K562 (cell line): ENCODE measurements around the gene KLHDC10. TPM values are rescaled to one million over a fixed set of nuclear protein-coding genes. Genes with fewer than 3 reads are reported as not detected.

Experiments
- ARNT ChIP-seq, 2 experiments: fragments of 450-650 bp; IDR thresholded peaks; 2 replicates each; pipeline ENCODE4 v1.6.1; 2016; ENCODE audit warnings: mild to moderate bottlenecking in 1 of 2
- C11orf30 ChIP-seq: fragments of 450-650 bp; IDR thresholded peaks from 2 replicates; pipeline ENCODE4 v1.6.1; 2016; ENCODE audit warnings: low read depth, mild to moderate bottlenecking
- EGR1 ChIP-seq: fragments of 450-650 bp; conservative IDR thresholded peaks from 2 replicates; pipeline ENCODE4 v1.6.1; 2017; ENCODE audit warnings: mild to moderate bottlenecking
- GABPB1 ChIP-seq: sonication (generic); formaldehyde crosslinking; IDR thresholded peaks from 2 replicates; pipeline ENCODE4 v1.8.0; 2022; ENCODE audit warnings: mild to moderate bottlenecking, missing genetic modification reagents
- MAFG ChIP-seq: fragments of 450-650 bp; conservative IDR thresholded peaks from 2 replicates; pipeline ENCODE4 v1.6.1; 2016; ENCODE audit warnings: missing genetic modification characterization, missing compliant biosample characterization
- MYNN ChIP-seq, 2 experiments: sonication (generic); formaldehyde crosslinking in 1 of 2; IDR thresholded peaks; 2 replicates each; pipeline versions ENCODE4 v1.5.0 to v1.6.1; 2016 to 2020; ENCODE audit warnings: antibody characterized with exemption in 1 of 2, missing genetic modification reagents in 1 of 2
- RAD21 ChIP-seq, 2 experiments: fragments of 250-450 bp in 1 of 2; fragments of 450-650 bp in 1 of 2; sonication (Bioruptor Pico) in 1 of 2; formaldehyde crosslinking in 1 of 2; IDR thresholded peaks in 1 of 2; conservative IDR thresholded peaks in 1 of 2; 2 replicates each; pipeline versions ENCODE4 v1.4.0 to v1.8.0; 2020 to 2022; ENCODE audit warnings: mild to moderate bottlenecking in 2 of 2, moderate library complexity in 1 of 2
- SMARCE1 ChIP-seq: fragments of 450-650 bp; IDR thresholded peaks from 2 replicates; pipeline ENCODE4 v1.7.1; 2016; ENCODE audit warnings: mild to moderate bottlenecking
- TEAD4 ChIP-seq, 2 experiments: sonication (generic) in 1 of 2; formaldehyde crosslinking in 1 of 2; IDR thresholded peaks; 2 replicates each; pipeline versions ENCODE4 v1.6.1 to v1.8.0; 2012 to 2022; ENCODE audit warnings: borderline replicate concordance in 1 of 2, inconsistent platforms in 1 of 2, low read length in 1 of 2, mild to moderate bottlenecking in 1 of 2, missing genetic modification reagents in 1 of 2
- ZC3H4 ChIP-seq: sonication (generic); formaldehyde crosslinking; IDR thresholded peaks from 2 replicates; pipeline ENCODE4 v1.9.0; 2021; ENCODE audit warnings: missing genetic modification reagents, borderline replicate concordance
- ZNF146 ChIP-seq: IDR thresholded peaks from one replicate; pipeline ENCODE4 v1.6.1; 2018; ENCODE audit warnings: missing compliant biosample characterization; ENCODE audit not compliant: unreplicated experiment
- polyA plus RNA-seq, 8 experiments: library from polyadenylated mRNA; depleted of rRNA in 4 of 8; stranded (reverse) in 5 of 8; unstranded in 3 of 8; fragments of >200 nt; fragmentation: Nextera tagmentation in 2 of 8; fragmentation: Illumina TruSeq in 1 of 8; extraction: Ambion mirVana in 2 of 8; extraction: Trizol in 1 of 8; gene quantifications; 2 replicates each; pipeline versions ENCODE4 v1.2.1 to v1.2.3, GENCODE V29; 2011 to 2014; ENCODE audit warnings: inconsistent platforms in 1 of 8, missing spikeins in 1 of 8
- total RNA-seq, 7 experiments: library from RNA; depleted of rRNA in 6 of 7; stranded (reverse); fragments of >200 nt in 6 of 7; fragmentation: Illumina TruSeq in 2 of 7; extraction: Trizol in 2 of 7; gene quantifications; 2 replicates each; pipeline versions ENCODE4 v1.2.1 to v1.2.3, GENCODE V29; 2011 to 2021; ENCODE audit warnings: low replicate concordance in 1 of 7
- TF ChIP-seq, protein P1 (sequence below): sonication (generic); formaldehyde crosslinking; IDR thresholded peaks from 2 replicates; pipeline ENCODE4 v1.8.0; 2023; ENCODE audit warnings: mild to moderate bottlenecking, missing genetic modification reagents
- TF ChIP-seq, protein P2 (sequence below), 2 experiments: fragments of 450-650 bp; formaldehyde crosslinking in 1 of 2; IDR thresholded peaks; 2 replicates each; pipeline versions ENCODE4 v1.4.0 to v1.6.1; 2014 to 2020; ENCODE audit warnings: mild to moderate bottlenecking in 2 of 2, borderline replicate concordance in 1 of 2, low read depth in 1 of 2

The KLHDC10 gene
- total and polyA plus RNA-seq, 9 of the 15 experiments (the other 6 are each of a cell fraction or from before 2014, with no cell fraction given) = 9.8 to 80.5 (median 31.4) TPM

DNA sequence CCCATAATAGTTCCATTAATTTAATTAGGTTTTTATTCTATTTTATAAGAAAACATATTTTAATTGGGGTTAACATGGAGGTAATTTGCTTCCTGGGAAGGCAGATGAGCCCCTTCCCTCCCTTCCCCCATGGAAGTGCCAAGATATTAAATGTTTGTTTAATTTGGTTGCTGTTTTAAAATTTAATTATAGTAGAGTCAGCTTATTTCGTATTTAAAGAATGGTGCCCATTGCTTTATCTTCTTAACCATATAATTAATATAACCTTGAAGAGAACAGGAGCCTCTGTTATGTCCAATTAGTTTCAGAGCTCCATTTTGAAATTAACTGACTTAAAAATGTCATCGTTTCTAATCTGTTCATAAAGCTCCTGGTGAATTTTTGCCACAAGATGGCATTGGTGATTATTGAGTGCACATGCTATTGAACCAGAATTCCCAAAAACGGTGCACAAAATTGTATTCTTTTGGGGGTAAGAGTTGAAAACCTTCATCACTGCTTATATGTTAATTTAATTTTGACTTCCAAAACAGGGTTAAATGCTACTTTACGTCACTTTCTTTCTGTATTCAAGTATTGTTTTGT lies 26.0 kb downstream of the KLHDC10 start (continued):
- TF ChIP-seq RAD21 (CRISPR knock-in tag; conservative IDR thresholded peaks at IDR 0.05 in 1 of 2, IDR thresholded peaks at IDR 0.05 in 1 of 2) (peak; percentile 44 to 66), MAFG (tag) (peak; percentile 34; the same call in 1 of the 2 replicates), TEAD4 (IDR thresholded peaks at IDR 0.05; ENCODE audit: low read length) (peak; percentile 77), TEAD4 (CRISPR knock-in tag; IDR thresholded peaks at IDR 0.05; ENCODE audit: borderline replicate concordance) (no peak), GABPB1 (CRISPR knock-in tag) (no peak), ZC3H4 (CRISPR knock-in tag) (no peak), EGR1 (no peak), C11orf30 (peak; percentile 83), ZNF146 (CRISPR knock-in tag) (no peak), MYNN (IDR thresholded peaks at IDR 0.05) (no peak), MYNN (CRISPR knock-in tag; IDR thresholded peaks at IDR 0.05) (no peak), SMARCE1 (no peak), ARNT (IDR thresholded peaks at IDR 0.05) (peak in 1 of 2 experiments; percentile 40; a peak in 1 of 4 replicates)
- TF ChIP-seq, protein P1, sequence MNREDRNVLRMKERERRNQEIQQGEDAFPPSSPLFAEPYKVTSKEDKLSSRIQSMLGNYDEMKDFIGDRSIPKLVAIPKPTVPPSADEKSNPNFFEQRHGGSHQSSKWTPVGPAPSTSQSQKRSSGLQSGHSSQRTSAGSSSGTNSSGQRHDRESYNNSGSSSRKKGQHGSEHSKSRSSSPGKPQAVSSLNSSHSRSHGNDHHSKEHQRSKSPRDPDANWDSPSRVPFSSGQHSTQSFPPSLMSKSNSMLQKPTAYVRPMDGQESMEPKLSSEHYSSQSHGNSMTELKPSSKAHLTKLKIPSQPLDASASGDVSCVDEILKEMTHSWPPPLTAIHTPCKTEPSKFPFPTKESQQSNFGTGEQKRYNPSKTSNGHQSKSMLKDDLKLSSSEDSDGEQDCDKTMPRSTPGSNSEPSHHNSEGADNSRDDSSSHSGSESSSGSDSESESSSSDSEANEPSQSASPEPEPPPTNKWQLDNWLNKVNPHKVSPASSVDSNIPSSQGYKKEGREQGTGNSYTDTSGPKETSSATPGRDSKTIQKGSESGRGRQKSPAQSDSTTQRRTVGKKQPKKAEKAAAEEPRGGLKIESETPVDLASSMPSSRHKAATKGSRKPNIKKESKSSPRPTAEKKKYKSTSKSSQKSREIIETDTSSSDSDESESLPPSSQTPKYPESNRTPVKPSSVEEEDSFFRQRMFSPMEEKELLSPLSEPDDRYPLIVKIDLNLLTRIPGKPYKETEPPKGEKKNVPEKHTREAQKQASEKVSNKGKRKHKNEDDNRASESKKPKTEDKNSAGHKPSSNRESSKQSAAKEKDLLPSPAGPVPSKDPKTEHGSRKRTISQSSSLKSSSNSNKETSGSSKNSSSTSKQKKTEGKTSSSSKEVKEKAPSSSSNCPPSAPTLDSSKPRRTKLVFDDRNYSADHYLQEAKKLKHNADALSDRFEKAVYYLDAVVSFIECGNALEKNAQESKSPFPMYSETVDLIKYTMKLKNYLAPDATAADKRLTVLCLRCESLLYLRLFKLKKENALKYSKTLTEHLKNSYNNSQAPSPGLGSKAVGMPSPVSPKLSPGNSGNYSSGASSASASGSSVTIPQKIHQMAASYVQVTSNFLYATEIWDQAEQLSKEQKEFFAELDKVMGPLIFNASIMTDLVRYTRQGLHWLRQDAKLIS (CRISPR knock-in tag) = no peak
- TF ChIP-seq, protein P2, sequence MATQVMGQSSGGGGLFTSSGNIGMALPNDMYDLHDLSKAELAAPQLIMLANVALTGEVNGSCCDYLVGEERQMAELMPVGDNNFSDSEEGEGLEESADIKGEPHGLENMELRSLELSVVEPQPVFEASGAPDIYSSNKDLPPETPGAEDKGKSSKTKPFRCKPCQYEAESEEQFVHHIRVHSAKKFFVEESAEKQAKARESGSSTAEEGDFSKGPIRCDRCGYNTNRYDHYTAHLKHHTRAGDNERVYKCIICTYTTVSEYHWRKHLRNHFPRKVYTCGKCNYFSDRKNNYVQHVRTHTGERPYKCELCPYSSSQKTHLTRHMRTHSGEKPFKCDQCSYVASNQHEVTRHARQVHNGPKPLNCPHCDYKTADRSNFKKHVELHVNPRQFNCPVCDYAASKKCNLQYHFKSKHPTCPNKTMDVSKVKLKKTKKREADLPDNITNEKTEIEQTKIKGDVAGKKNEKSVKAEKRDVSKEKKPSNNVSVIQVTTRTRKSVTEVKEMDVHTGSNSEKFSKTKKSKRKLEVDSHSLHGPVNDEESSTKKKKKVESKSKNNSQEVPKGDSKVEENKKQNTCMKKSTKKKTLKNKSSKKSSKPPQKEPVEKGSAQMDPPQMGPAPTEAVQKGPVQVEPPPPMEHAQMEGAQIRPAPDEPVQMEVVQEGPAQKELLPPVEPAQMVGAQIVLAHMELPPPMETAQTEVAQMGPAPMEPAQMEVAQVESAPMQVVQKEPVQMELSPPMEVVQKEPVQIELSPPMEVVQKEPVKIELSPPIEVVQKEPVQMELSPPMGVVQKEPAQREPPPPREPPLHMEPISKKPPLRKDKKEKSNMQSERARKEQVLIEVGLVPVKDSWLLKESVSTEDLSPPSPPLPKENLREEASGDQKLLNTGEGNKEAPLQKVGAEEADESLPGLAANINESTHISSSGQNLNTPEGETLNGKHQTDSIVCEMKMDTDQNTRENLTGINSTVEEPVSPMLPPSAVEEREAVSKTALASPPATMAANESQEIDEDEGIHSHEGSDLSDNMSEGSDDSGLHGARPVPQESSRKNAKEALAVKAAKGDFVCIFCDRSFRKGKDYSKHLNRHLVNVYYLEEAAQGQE (IDR thresholded peaks at IDR 0.05; ENCODE audit: borderline replicate concordance) = peak; percentile 35; the same call in 1 of the 2 replicates
- TF ChIP-seq, protein P2 (CRISPR knock-in tag; IDR thresholded peaks at IDR 0.05; ENCODE audit: low read depth) = no peak
